HG02981 (cell line): Measurements from ENCODE around the gene ZNF397.

Experiments
- ATAC-seq: cut with Tn5 transposase; IDR thresholded peaks from one replicate; pipeline ENCODE4 v1.9.1; 2021; ENCODE audit warnings: mild to moderate bottlenecking, moderate library complexity; ENCODE audit not compliant: unreplicated experiment

The ZNF397 gene

GRCh38 chr18:35245719-35246317 lies 5.0 kb downstream of the ZNF397 start:
- no peak for ATAC-seq

GRCh38 chr18:35246831-35247230 lies 6.0 kb downstream of the ZNF397 start:
- ATAC-seq = no peak

GRCh38 chr18:35247412-35248249 lies 6.8 kb downstream of the ZNF397 start:
- ATAC-seq = no peak

GRCh38 chr18:35248429-35248828 lies 7.6 kb downstream of the ZNF397 start:
- no peak for ATAC-seq

- no peak for ATAC-seq
Measured at GRCh38 chr18:35252466-35252865, 11.6 kb downstream of the ZNF397 start.

- ATAC-seq = no peak
Measured at GRCh38 chr18:35253655-35254287, 12.9 kb downstream of the ZNF397 start.

- no peak for ATAC-seq
Measured at GRCh38 chr18:35256947-35257346, 16.1 kb downstream of the ZNF397 start.

- ATAC-seq = no peak
Measured at GRCh38 chr18:35264409-35264808, 23.6 kb downstream of the ZNF397 start.

GRCh38 chr18:35267161-35267651 lies 26.4 kb downstream of the ZNF397 start:
- peak; percentile 71 for ATAC-seq

GRCh38 chr18:35267809-35268208 lies 27.0 kb downstream of the ZNF397 start:
- no peak for ATAC-seq

- no peak for ATAC-seq
Measured at GRCh38 chr18:35268821-35269220, 28.0 kb downstream of the ZNF397 start.

GRCh38 chr18:35271656-35272055 lies 30.8 kb downstream of the ZNF397 start:
- ATAC-seq = no peak

- ATAC-seq = no peak
Measured at GRCh38 chr18:35276267-35276666, 35.4 kb downstream of the ZNF397 start.

- ATAC-seq = no peak
Measured at GRCh38 chr18:35277633-35278032, 36.8 kb downstream of the ZNF397 start.

- no peak for ATAC-seq
Measured at GRCh38 chr18:35278085-35278484, 37.3 kb downstream of the ZNF397 start.

GRCh38 chr18:35278969-35279368 lies 38.1 kb downstream of the ZNF397 start:
- ATAC-seq = no peak

- ATAC-seq = no peak
Measured at GRCh38 chr18:35282353-35282752, 41.5 kb downstream of the ZNF397 start.

- ATAC-seq = no peak
Measured at GRCh38 chr18:35283923-35284794, 43.3 kb downstream of the ZNF397 start.

GRCh38 chr18:35284841-35285240 lies 44.0 kb downstream of the ZNF397 start:
- no peak for ATAC-seq

- no peak for ATAC-seq
Measured at GRCh38 chr18:35289293-35289692, 48.5 kb downstream of the ZNF397 start.

- peak; percentile 30 for ATAC-seq
Measured at GRCh38 chr18:35289727-35290093, 48.9 kb downstream of the ZNF397 start.
